Measurements from ENCODE around the gene ATAD5.
"Not testable (repeated sequence)": the region's sequence is repeated elsewhere in the genome, so short reads cannot be mapped to it uniquely, and the experiment has no call there.

Gene ATAD5

GRCh38 chr17:30930495-30930894, 98.7 kb downstream of the ATAD5 start:
- H2AFZ ChIP-seq (ENCODE audit: low read depth, low read length, severe bottlenecking): no peak overlapping the region
- H3F3A ChIP-seq (ENCODE audit: insufficient read depth): no peaks in the 10 kb centered on the region
- H4K20me1 ChIP-seq (ENCODE audit: low read depth, low read length): no peaks in the 10 kb centered on the region
- H3K36me3 ChIP-seq (ENCODE audit: low read length): no peaks in the 10 kb centered on the region
- TF ChIP-seq CTCF (IDR thresholded peaks at IDR 0.05; ENCODE audit: insufficient read depth, low read length, poor library complexity, severe bottlenecking) (no peak), EZH2phosphoT487 (conservative IDR thresholded peaks at IDR 0.05; ENCODE audit: low read length) (no peak)
- no peaks in the 10 kb centered on the region for H3K9me2 ChIP-seq (replicated peaks; ENCODE audit: insufficient read depth, low read length)
- H3K9ac ChIP-seq (ENCODE audit: low read length): no peak overlapping the region
- no peak overlapping the region for H3K27ac ChIP-seq (ENCODE audit: low read depth, low read length)
- no peak overlapping the region for H3K4me3 ChIP-seq (ENCODE audit: insufficient read depth, low read length, poor library complexity, severe bottlenecking)
- H3K27me3 ChIP-seq (ENCODE audit: low read length): no peaks in the 10 kb centered on the region
- H3K4me2 ChIP-seq (ENCODE audit: low read depth, low read length, poor library complexity, severe bottlenecking): no peak overlapping the region
- H3K9me3 ChIP-seq (ENCODE audit: insufficient read depth, low read length): no peaks in the 10 kb centered on the region
- no peaks in the 10 kb centered on the region for H3K79me2 ChIP-seq (ENCODE audit: insufficient read depth, low read length)

- H3K9me2 ChIP-seq (replicated peaks; ENCODE audit: insufficient read depth, low read length); H3K4me2 ChIP-seq (ENCODE audit: low read depth, low read length, poor library complexity, severe bottlenecking): not testable (repeated sequence)
Observed at GRCh38 chr17:30931582-30931981, 99.8 kb downstream of the ATAD5 start.

GRCh38 chr17:30933966-30934365, 102.2 kb downstream of the ATAD5 start:
- TF ChIP-seq CTCF (IDR thresholded peaks at IDR 0.05; ENCODE audit: insufficient read depth, low read length, poor library complexity, severe bottlenecking) (no peak), EZH2phosphoT487 (conservative IDR thresholded peaks at IDR 0.05; ENCODE audit: low read length) (no peak)
- Histone ChIP-seq H3K36me3 (ENCODE audit: low read length) (no peaks in the 10 kb centered on the region), H3K27me3 (ENCODE audit: low read length) (no peaks in the 10 kb centered on the region), H3K9ac (ENCODE audit: low read length) (no peak overlapping the region), H3K79me2 (ENCODE audit: insufficient read depth, low read length) (no peaks in the 10 kb centered on the region), H4K20me1 (ENCODE audit: low read depth, low read length) (no peaks in the 10 kb centered on the region), H3K4me2 (ENCODE audit: low read depth, low read length, poor library complexity, severe bottlenecking) (no peak overlapping the region), H3F3A (ENCODE audit: insufficient read depth) (no peaks in the 10 kb centered on the region), H3K9me3 (ENCODE audit: insufficient read depth, low read length) (no peaks in the 10 kb centered on the region), H3K9me2 (replicated peaks; ENCODE audit: insufficient read depth, low read length) (no peaks in the 10 kb centered on the region), H3K4me3 (ENCODE audit: insufficient read depth, low read length, poor library complexity, severe bottlenecking) (no peak overlapping the region), H3K27ac (ENCODE audit: low read depth, low read length) (no peak overlapping the region), H2AFZ (ENCODE audit: low read depth, low read length, severe bottlenecking) (no peak overlapping the region)

More at GRCh38 chr17:30931582-30931981, 99.8 kb downstream of the ATAD5 start:
- not testable (repeated sequence) for H3K27me3 ChIP-seq (ENCODE audit: low read length); H2AFZ ChIP-seq (ENCODE audit: low read depth, low read length, severe bottlenecking); H3K9me3 ChIP-seq (ENCODE audit: insufficient read depth, low read length); H3K4me3 ChIP-seq (ENCODE audit: insufficient read depth, low read length, poor library complexity, severe bottlenecking); H3K27ac ChIP-seq (ENCODE audit: low read depth, low read length); H3K9ac ChIP-seq (ENCODE audit: low read length); H3F3A ChIP-seq (ENCODE audit: insufficient read depth); H4K20me1 ChIP-seq (ENCODE audit: low read depth, low read length); H3K36me3 ChIP-seq (ENCODE audit: low read length); H3K79me2 ChIP-seq (ENCODE audit: insufficient read depth, low read length)

- H3K9me2 ChIP-seq (replicated peaks; ENCODE audit: insufficient read depth, low read length): no peaks in the 10 kb centered on the region
- H3K9ac ChIP-seq (ENCODE audit: low read length): peak overlapping the region; percentile 33
- H3K36me3 ChIP-seq (ENCODE audit: low read length): no peaks in the 10 kb centered on the region
- H3K79me2 ChIP-seq (ENCODE audit: insufficient read depth, low read length): no peaks in the 10 kb centered on the region
- peak overlapping the region; percentile 19 for H3K4me3 ChIP-seq (ENCODE audit: insufficient read depth, low read length, poor library complexity, severe bottlenecking)
- TF ChIP-seq CTCF (IDR thresholded peaks at IDR 0.05; ENCODE audit: insufficient read depth, low read length, poor library complexity, severe bottlenecking): no peak
- peak overlapping the region; percentile 72 for H3K4me2 ChIP-seq (ENCODE audit: low read depth, low read length, poor library complexity, severe bottlenecking)
- no peaks in the 10 kb centered on the region for H3F3A ChIP-seq (ENCODE audit: insufficient read depth)
- no peaks in the 10 kb centered on the region for H3K9me3 ChIP-seq (ENCODE audit: insufficient read depth, low read length)
- peak overlapping the region; percentile 91 for H2AFZ ChIP-seq (ENCODE audit: low read depth, low read length, severe bottlenecking)
- no peaks in the 10 kb centered on the region for H3K27me3 ChIP-seq (ENCODE audit: low read length)
- peak overlapping the region; percentile 44; the same call in 1 of the 2 replicates for H3K27ac ChIP-seq (ENCODE audit: low read depth, low read length)
- H4K20me1 ChIP-seq (ENCODE audit: low read depth, low read length): no peaks in the 10 kb centered on the region
Observed at GRCh38 chr17:30939051-30939689, 107.4 kb downstream of the ATAD5 start.
